NCI-H1694 (cell line): ENCODE results near the gene CLINT1.
A peak's percentile ranks its signal among the peaks of the same experiment; 100 is the strongest.

Experiments
- DNase-seq: peaks from one replicate; lab custom pipeline; 2025; lab: John Stamatoyannopoulos, UW

The CLINT1 gene

GRCh38 chr5:157758706-157759105 lies 100.2 kb downstream of the CLINT1 start:
- no peak for DNase-seq

GRCh38 chr5:157756122-157756521 lies 102.8 kb downstream of the CLINT1 start:
- DNase-seq: no peak

GRCh38 chr5:157750320-157750719 lies 108.6 kb downstream of the CLINT1 start:
- no peak for DNase-seq

GRCh38 chr5:157749462-157749799 lies 109.5 kb downstream of the CLINT1 start:
- no peak for DNase-seq

- DNase-seq: no peak
These were observed 110.0 kb downstream of the CLINT1 start for GRCh38 chr5:157748760-157749461.

GRCh38 chr5:157747766-157748700 lies 110.9 kb downstream of the CLINT1 start:
- no peak for DNase-seq

DNA sequence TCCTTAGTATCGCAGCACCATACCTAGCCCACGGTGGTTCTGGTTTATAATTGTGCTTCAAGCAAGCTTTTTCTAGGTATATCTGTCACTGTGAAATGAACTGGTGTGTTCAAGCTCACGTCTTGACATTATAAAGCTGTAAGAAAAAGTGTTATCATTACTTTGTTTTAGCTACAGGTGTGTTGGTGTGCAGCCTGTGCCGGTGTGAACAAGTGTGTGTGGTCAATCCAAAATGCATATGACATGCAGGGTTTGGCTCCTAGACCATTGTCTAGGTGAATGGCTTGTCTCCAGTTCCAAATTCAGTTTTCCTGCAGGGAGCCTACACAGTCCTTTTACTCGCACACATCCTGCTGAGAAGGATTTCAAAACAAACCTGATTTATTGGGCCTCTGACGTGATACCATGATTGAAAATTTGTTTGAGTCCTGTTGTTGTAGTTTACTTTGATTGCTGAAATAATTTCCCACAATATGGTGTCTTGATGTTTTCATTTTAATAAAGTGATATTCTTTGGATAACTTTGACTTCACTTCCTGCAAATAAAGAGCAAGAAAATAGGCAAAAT lies 111.7 kb downstream of the CLINT1 start:
- no peak for DNase-seq

DNA sequence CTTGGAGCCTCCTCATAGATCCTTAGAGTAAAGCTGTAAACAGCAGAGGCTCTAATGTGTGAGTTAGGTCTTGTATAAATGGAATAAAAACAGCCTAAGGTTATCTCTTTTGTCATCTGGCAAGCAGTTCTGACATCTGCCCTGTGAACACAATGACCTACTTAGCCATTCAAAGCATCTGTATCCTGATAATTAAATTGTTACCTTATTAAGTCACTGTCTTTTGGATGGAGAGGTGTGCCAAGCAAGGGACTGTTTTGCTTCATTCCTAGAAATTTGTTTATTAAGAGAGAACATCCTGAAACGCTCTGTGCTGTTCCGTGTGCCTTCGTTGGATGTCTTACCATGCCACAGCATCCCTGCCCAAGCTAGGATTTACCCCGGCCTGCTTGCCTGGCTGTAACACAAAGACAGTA lies 113.9 kb downstream of the CLINT1 start:
- DNase-seq: no peak

DNA sequence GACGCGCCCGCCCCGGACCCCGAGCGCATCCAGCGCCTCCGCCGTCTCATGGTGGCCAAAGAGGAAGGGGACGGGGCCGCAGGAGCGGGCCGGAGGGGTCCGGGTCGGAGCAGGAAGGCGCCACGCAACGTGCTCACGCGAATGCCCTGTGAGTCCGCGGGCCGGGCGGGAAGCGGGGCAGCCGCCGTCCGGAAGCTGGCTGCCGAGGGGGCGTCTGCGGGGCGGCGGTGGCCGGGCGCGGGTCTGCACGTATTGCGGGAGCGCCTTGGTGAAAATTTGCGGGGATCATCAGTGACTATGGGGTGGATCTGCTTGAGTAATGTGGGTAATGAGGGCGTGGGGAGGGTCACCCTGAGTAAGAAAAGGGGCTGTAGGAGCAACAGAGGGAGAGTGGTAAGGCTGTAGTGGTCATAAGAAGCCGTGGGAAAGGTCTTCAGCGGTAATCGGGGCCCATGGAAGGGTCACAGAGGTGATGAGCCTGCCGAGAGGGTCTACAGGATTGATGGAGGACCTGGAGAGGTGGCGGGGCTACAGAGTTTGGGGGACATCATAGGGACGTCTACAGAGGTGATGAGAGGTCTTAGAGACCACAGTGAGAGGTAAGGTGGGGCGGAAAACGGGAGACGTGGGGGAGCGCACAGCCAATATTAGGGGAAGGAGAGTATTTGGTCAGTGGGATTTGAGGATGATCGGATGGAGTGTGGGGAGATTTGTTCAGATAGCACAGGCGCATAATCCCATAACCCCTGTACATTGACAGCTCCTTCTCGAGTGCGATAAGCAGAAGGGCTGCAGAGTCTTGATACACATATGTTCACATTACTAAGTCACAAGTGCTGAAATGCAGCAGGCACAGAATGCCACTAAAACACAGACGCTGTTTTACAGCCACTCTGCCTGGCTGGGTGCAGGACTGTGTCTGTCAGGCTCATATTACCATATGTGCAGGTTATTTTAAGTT lies 114.6 kb downstream of the CLINT1 start:
- DNase-seq: no peak

GRCh38 chr5:157743163-157744050 lies 115.5 kb downstream of the CLINT1 start, which contains the start of gene LSM11:
Gene LSM11 (plus strand): TSS chr5:157743712. CDS start chr5:157743751, 39 bp downstream.
- DNase-seq: peak; percentile 58

DNA sequence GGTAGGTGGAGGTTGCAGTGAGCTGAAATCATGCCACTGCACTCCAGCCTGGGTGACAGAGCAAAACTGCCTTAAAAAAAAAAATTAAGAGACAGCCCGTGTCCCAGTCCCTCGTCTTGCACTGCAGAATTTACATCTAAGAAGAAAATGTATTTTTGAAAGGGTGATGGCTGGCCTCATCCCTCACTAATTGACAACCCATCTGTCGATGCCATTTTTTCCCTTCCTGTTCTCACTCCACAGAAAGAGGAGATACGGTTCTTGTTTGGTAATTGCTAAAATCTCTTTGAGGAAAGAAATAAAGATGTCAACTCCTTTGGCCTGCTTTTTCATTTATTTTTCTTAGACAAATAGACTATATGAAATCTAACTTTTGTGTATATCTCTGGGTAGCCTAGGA lies 117.8 kb downstream of the CLINT1 start:
- no peak for DNase-seq

DNA sequence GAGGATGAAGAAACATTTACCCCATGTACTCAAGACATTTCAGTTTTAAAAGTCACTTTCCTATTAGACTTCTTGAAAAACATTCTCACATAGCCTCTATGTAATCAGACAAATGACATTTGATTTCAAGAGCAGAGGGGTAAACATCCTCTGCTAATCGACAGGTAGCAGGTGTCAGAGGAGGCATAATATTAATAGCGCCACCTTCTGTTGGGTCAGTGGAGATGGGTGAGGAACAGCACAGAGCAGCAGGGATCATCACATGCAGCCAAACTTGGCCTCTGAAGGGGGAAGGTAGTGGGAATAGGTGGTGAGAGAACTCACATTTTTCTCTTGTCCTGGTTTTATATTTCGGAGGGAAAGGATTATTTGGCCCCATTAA lies 118.7 kb downstream of the CLINT1 start:
- DNase-seq: no peak

- no peak for DNase-seq
These were observed 119.3 kb downstream of the CLINT1 start for GRCh38 chr5:157739388-157740228.

GRCh38 chr5:157735991-157736390 lies 123.0 kb downstream of the CLINT1 start:
- DNase-seq: no peak
